Stomach (tissue), 9 donors: Measurements from ENCODE around the gene XIRP2. TPM values are rescaled to one million over a fixed set of nuclear protein-coding genes. Genes with fewer than 3 reads are reported as not detected.

Experiments used
- DNase-seq, 2 donors: peaks; one replicate each; pipeline versions ENCODE4 v3.0.0 to v3.0.0-alpha.2; 2013 to 2019
- H3K27ac ChIP-seq, 5 donors: fragments of 200-600 bp in 4 of 5; sonication (generic) in 4 of 5; one replicate each; pipeline ENCODE4 v1.5.1; 2013 to 2019; ENCODE audit warnings: mild to moderate bottlenecking in 1 of 5, moderate library complexity in 1 of 5
- H3K27me3 ChIP-seq, 3 donors: fragments of 200-600 bp; sonication (generic); one replicate each; pipeline ENCODE4 v1.5.1; 2017 to 2019; ENCODE audit warnings: mixed run types in 1 of 3
- H3K36me3 ChIP-seq, 4 donors: fragments of 200-600 bp; sonication (generic); 1 replicate in 3 of 4; 2 replicates in 1 of 4; pipeline ENCODE4 v1.5.1; 2016 to 2019
- H3K4me1 ChIP-seq, 4 donors: fragments of 200-600 bp; sonication (generic); one replicate each; pipeline ENCODE4 v1.5.1; 2016 to 2019
- H3K4me3 ChIP-seq, 4 donors: fragments of 200-600 bp; sonication (generic) in 3 of 4; one replicate each; pipeline ENCODE4 v1.5.1; 2016 to 2019; ENCODE audit warnings: mild to moderate bottlenecking in 1 of 4
- H3K9me3 ChIP-seq, 4 donors: fragments of 200-600 bp; sonication (generic); one replicate each; pipeline ENCODE4 v1.5.1; 2016 to 2019
- EP300 ChIP-seq: sonication (generic); formaldehyde crosslinking; IDR thresholded peaks from one replicate; pipeline ENCODE4 v1.6.1; 2017; ENCODE audit warnings: antibody characterized with exemption
- POLR2A ChIP-seq, 4 donors: fragments of 450-650 bp; IDR thresholded peaks; one replicate each; pipeline ENCODE4 v1.6.1; 2016; ENCODE audit warnings: antibody characterized with exemption in 4 of 4, control low read depth in 2 of 4, mild to moderate bottlenecking in 1 of 4, moderate library complexity in 1 of 4
- POLR2AphosphoS5 ChIP-seq, 3 donors: sonication (generic); formaldehyde crosslinking; IDR thresholded peaks; one replicate each; pipeline ENCODE4 v1.6.1; 2016; ENCODE audit warnings: antibody characterized with exemption in 3 of 3
- WGBS, 5 donors: extraction: QIAGEN DNeasy Blood & Tissue Kit in 3 of 5; methylation state at CpG; one replicate each; pipeline versions ENCODE4 v1.1.5 to v1.1.7; 2013 to 2018; 5-methylcytosine and 5-hydroxymethylcytosine counted together
- intact Hi-C: fragments of 100-400 bp; cut with DNase I; formaldehyde crosslinking; loops from one replicate; pipeline ENCODE4 v1.15.1; 2023; ENCODE audit warnings: low total_unique reads
- polyA plus RNA-seq, 3 donors: library from polyadenylated mRNA; stranded (reverse); fragments of 200-250 nt; gene quantifications; one replicate each; pipeline ENCODE4 v1.2.3, GENCODE V29; 2013
- total RNA-seq, 5 donors: library from RNA; depleted of rRNA; stranded (reverse); fragments of >200 nt; gene quantifications; one replicate each; pipeline versions ENCODE4 v1.1.0 to v1.2.3, GENCODE V29; 2014 to 2016
- TF ChIP-seq, protein P1 (sequence below), 7 experiments: fragments of 450-650 bp in 4 of 7; fragments of 200-600 bp in 3 of 7; sonication (generic) in 3 of 7; IDR thresholded peaks; one replicate each; pipeline ENCODE4 v1.5.1; 2016 to 2019; ENCODE audit warnings: antibody characterized with exemption in 7 of 7, control low read depth in 2 of 7, mild to moderate bottlenecking in 1 of 7
- donor health status: healthy with polysubstance abuse.
- donor health status: Bipolar disorder and iron deficiency.
- donor health status: healthy.

The XIRP2 gene
- total and polyA plus RNA-seq, 8 donors: 0.10 to 3.2 (median 0.19) TPM; not detected in 4

DNA sequence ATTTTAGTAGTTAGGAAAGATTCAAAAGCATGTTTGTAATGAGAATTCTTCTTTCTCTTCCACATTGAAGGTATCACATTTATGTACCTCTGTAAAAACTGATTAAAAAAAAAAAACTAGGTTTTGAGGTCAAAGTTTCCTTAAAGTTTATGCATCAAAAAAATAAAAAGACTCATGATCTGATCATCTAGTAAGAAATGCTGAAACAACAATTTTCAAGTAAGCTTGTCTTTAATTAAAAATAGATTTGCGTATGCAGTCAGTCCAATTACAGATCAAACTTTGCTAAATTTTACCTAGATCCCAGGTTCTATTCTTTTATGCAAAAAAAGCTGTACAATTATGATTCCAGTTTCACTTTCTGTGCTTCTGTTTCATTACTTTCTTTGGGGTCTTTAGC lies 409.0 kb downstream of the XIRP2 start:
- Histone ChIP-seq H3K4me3 (no peak overlapping the region), H3K27me3 (peaks cover 0 to 48% (median 17%) of the 10 kb centered on the region in 3 donors), H3K4me1 (peaks cover 12 to 24% (median 20%) of the 10 kb centered on the region in 4 donors), H3K36me3 (no peaks in the 10 kb centered on the region), H3K9me3 (no peaks in the 10 kb centered on the region), H3K27ac (no peak overlapping the region)
- 87 to 100% (median 96%) methylated on average over 1 of the region's 1 CpG for WGBS, 5 donors
- TF ChIP-seq, protein P1, sequence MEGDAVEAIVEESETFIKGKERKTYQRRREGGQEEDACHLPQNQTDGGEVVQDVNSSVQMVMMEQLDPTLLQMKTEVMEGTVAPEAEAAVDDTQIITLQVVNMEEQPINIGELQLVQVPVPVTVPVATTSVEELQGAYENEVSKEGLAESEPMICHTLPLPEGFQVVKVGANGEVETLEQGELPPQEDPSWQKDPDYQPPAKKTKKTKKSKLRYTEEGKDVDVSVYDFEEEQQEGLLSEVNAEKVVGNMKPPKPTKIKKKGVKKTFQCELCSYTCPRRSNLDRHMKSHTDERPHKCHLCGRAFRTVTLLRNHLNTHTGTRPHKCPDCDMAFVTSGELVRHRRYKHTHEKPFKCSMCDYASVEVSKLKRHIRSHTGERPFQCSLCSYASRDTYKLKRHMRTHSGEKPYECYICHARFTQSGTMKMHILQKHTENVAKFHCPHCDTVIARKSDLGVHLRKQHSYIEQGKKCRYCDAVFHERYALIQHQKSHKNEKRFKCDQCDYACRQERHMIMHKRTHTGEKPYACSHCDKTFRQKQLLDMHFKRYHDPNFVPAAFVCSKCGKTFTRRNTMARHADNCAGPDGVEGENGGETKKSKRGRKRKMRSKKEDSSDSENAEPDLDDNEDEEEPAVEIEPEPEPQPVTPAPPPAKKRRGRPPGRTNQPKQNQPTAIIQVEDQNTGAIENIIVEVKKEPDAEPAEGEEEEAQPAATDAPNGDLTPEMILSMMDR (IDR thresholded peaks at IDR 0.05): no peak
- TF ChIP-seq POLR2A (IDR thresholded peaks at IDR 0.05) (no peak), POLR2AphosphoS5 (IDR thresholded peaks at IDR 0.05) (no peak), EP300 (no peak)
- DNase-seq: no peak
- intact Hi-C loops: no loop called here

DNA sequence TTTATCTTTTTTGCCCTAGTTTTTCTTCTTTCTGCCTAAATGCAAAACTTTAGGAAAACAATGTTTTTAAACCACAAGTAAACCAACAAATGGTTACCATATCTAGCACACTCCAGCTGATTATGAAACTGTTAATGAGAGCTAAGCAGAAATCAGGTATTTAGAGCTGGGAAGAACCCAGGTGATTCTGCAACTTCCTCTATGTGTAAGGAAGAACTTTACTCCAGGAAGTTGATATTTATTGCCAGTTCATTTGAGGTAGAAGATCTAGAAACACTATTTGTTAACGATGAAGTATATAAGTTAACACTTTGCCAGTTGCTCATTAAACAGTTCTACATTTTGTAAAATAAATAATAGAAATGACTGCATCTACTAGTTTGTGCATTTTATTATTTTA lies 409.7 kb downstream of the XIRP2 start:
- 58 to 84% (median 78%) methylated on average over 1 of the region's 1 CpG for WGBS, 5 donors
- peaks cover 0 to 40% (median 16%) of the 10 kb centered on the region in 3 donors for H3K27me3 ChIP-seq
- intact Hi-C loops: no loop called here
- no peaks in the 10 kb centered on the region for H3K36me3 ChIP-seq
- no peak overlapping the region for H3K4me3 ChIP-seq
- peaks cover 12 to 20% (median 19%) of the 10 kb centered on the region in 4 donors for H3K4me1 ChIP-seq
- TF ChIP-seq POLR2A (IDR thresholded peaks at IDR 0.05) (no peak), EP300 (no peak), POLR2AphosphoS5 (IDR thresholded peaks at IDR 0.05) (no peak)
- TF ChIP-seq, protein P1 (IDR thresholded peaks at IDR 0.05): no peak
- no peak for DNase-seq
- H3K9me3 ChIP-seq: no peaks in the 10 kb centered on the region
- no peak overlapping the region for H3K27ac ChIP-seq
